Spleen (tissue), 11 donors: ENCODE data around the gene SARM1. TPM values are rescaled to one million over a fixed set of nuclear protein-coding genes. Genes with fewer than 3 reads are reported as not detected.

ENCODE experiments used
- DNase-seq: peaks from one replicate; pipeline ENCODE4 v3.0.0-alpha.2; 2020
- H3K27ac ChIP-seq, 8 donors: fragments of 200-600 bp; sonication (generic) in 7 of 8; 1 replicate in 4 of 8; 2 replicates in 4 of 8; pipeline versions ENCODE4 v1.5.0 to v1.8.0; 2016 to 2021; ENCODE audit warnings: inconsistent platforms in 4 of 8, mild to moderate bottlenecking in 4 of 8, moderate library complexity in 1 of 8
- H3K27me3 ChIP-seq, 7 donors: fragments of 200-600 bp; sonication (generic) in 6 of 7; replicated peaks in 1 of 7; 1 replicate in 4 of 7; 2 replicates in 3 of 7; pipeline versions ENCODE4 v1.5.0 to v1.8.0; 2016 to 2021; ENCODE audit warnings: inconsistent platforms in 3 of 7, mild to moderate bottlenecking in 1 of 7
- H3K36me3 ChIP-seq, 6 donors: fragments of 200-600 bp; sonication (generic) in 5 of 6; 1 replicate in 4 of 6; 2 replicates in 2 of 6; pipeline versions ENCODE4 v1.5.0 to v1.8.0; 2016 to 2021; ENCODE audit warnings: inconsistent platforms in 2 of 6
- H3K4me1 ChIP-seq, 6 donors: fragments of 200-600 bp; sonication (generic) in 5 of 6; 1 replicate in 3 of 6; 2 replicates in 3 of 6; pipeline versions ENCODE4 v1.5.0 to v1.8.0; 2016 to 2021; ENCODE audit warnings: inconsistent platforms in 3 of 6
- H3K4me3 ChIP-seq, 8 donors: fragments of 200-600 bp; sonication (generic) in 7 of 8; 1 replicate in 4 of 8; 2 replicates in 4 of 8; pipeline versions ENCODE4 v1.5.0 to v1.8.0; 2016 to 2021; ENCODE audit warnings: inconsistent platforms in 4 of 8, mild to moderate bottlenecking in 4 of 8, moderate library complexity in 2 of 8
- H3K9me3 ChIP-seq, 8 donors: fragments of 200-600 bp; sonication (generic) in 7 of 8; 1 replicate in 4 of 8; 2 replicates in 4 of 8; pipeline versions ENCODE4 v1.5.0 to v1.8.0; 2016 to 2021; ENCODE audit warnings: inconsistent platforms in 4 of 8
- CTCF ChIP-seq, 11 experiments: fragments of 200-600 bp in 7 of 11; fragments of 450-650 bp in 4 of 11; sonication (generic) in 4 of 11; IDR thresholded peaks in 8 of 11; conservative IDR thresholded peaks in 3 of 11; 1 replicate in 7 of 11; 2 replicates in 4 of 11; pipeline versions ENCODE4 v1.4.0 to v1.8.0; 2016 to 2021; ENCODE audit warnings: antibody characterized with exemption in 11 of 11, inconsistent platforms in 4 of 11, mild to moderate bottlenecking in 1 of 11
- POLR2A ChIP-seq, 3 donors: fragments of 450-650 bp; IDR thresholded peaks; one replicate each; pipeline ENCODE4 v1.5.1; 2017; ENCODE audit warnings: antibody characterized with exemption in 3 of 3, mild to moderate bottlenecking in 1 of 3
- POLR2AphosphoS5 ChIP-seq, 3 donors: sonication (generic); formaldehyde crosslinking; IDR thresholded peaks; one replicate each; pipeline ENCODE4 v1.5.1; 2017; ENCODE audit warnings: antibody characterized with exemption in 3 of 3
- WGBS, 5 donors: extraction: QIAGEN DNeasy Blood & Tissue Kit in 3 of 5; methylation state at CpG; one replicate each; pipeline versions ENCODE4 v1.1.5 to v1.1.7; 2013 to 2018; 5-methylcytosine and 5-hydroxymethylcytosine counted together
- intact Hi-C: fragments of 100-400 bp; cut with DNase I; formaldehyde crosslinking; loops from one replicate; pipeline ENCODE4 v1.15.0; 2023; ENCODE audit warnings: low total_unique reads
- polyA plus RNA-seq, 3 donors: library from polyadenylated mRNA; stranded (reverse); fragments of 200-250 nt; gene quantifications; one replicate each; pipeline ENCODE4 v1.2.1, GENCODE V29; 2013
- total RNA-seq, 7 donors: library from RNA; depleted of rRNA in 3 of 7; stranded (reverse); fragments of >200 nt in 3 of 7; fragmentation: NEBNext Ultra II Directional in 4 of 7; extraction: Animal tissue kit (Norgen Biotek cat#: 25700) in 4 of 7; gene quantifications; one replicate each; pipeline versions ENCODE4 v1.1.0 to v1.2.1, GENCODE V29; 2016 to 2021
- donor health status: healthy with polysubstance abuse.
- donor health status: DM: no; HTN: no; CAD: no; lungs with moderate emphysema.
- donor health status: DM: no; HTN: no; CAD: no.
- donor health status: Bipolar disorder and iron deficiency.
- donor health status: healthy.
- donor health status: DM: no; HTN: no; CAD: no.
- donor health status: DM: yes; HTN: yes; CAD: no.

Gene SARM1
- total and polyA plus RNA-seq, 10 donors, result 4.7 to 48.7 (median 35.4) TPM

DNA sequence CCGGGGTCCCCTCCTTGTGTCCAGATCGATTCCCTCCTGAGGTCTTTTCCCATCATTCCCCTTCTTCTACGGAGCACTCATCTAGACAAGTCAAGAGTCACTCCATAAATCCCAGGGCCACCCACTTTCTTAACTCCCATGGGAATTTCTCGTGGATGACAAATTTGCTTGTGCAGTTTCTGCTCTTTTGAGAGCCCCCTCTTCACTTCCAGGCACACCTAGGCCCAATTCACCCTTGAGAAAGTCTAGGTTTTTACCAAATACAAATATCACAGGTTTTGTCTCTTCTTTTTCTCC, 13.6 kb upstream of the SARM1 start:
- Histone ChIP-seq H3K9me3 (no peaks in the 10 kb centered on the region), H3K4me3 (peak overlapping the region; percentile 71 to 95 (median 91)), H3K36me3 (peaks cover 11 to 67% (median 59%) of the 10 kb centered on the region in 6 donors), H3K27ac (peak overlapping the region; percentile 87 to 95 (median 91)), H3K27me3 (no peaks in the 10 kb centered on the region), H3K4me1 (peaks cover 18 to 44% (median 33%) of the 10 kb centered on the region in 6 donors)
- intact Hi-C loops, result no loop called here
- no peak for DNase-seq
- TF ChIP-seq POLR2AphosphoS5 (IDR thresholded peaks at IDR 0.05) (no peak), POLR2A (IDR thresholded peaks at IDR 0.05) (no peak), CTCF (IDR thresholded peaks at IDR 0.05 in 8 of 11, conservative IDR thresholded peaks at IDR 0.05 in 3 of 11) (no peak)
- 1 to 5% (median 4%) methylated on average over 4 of the region's 4 CpGs for WGBS, 5 donors

GRCh38 chr17:28363186-28363585, 8.3 kb upstream of the SARM1 start:
- TF ChIP-seq POLR2A (IDR thresholded peaks at IDR 0.05) (no peak), POLR2AphosphoS5 (IDR thresholded peaks at IDR 0.05) (no peak), CTCF (IDR thresholded peaks at IDR 0.05 in 8 of 11, conservative IDR thresholded peaks at IDR 0.05 in 3 of 11) (no peak)
- H3K36me3 ChIP-seq, result peaks cover 11 to 76% (median 60%) of the 10 kb centered on the region in 6 donors
- 93 to 96% (median 95%) methylated on average over 5 of the region's 5 CpGs for WGBS, 5 donors
- peaks cover 3 to 10% (median 7%) of the 10 kb centered on the region in 6 donors for H3K4me1 ChIP-seq
- H3K9me3 ChIP-seq, result no peaks in the 10 kb centered on the region
- no peak for DNase-seq
- intact Hi-C loops, result no loop called here
- H3K27me3 ChIP-seq, result no peaks in the 10 kb centered on the region
- H3K27ac ChIP-seq, result no peak overlapping the region
- H3K4me3 ChIP-seq, result no peak overlapping the region

- no peak overlapping the region for H3K4me3 ChIP-seq
- DNase-seq, result no peak
- H3K36me3 ChIP-seq, result peaks cover 11 to 73% (median 59%) of the 10 kb centered on the region in 6 donors
- TF ChIP-seq POLR2A (IDR thresholded peaks at IDR 0.05) (no peak), POLR2AphosphoS5 (IDR thresholded peaks at IDR 0.05) (peak in 1 of 3 donors; percentile 50)
- H3K9me3 ChIP-seq, result no peaks in the 10 kb centered on the region
- H3K27me3 ChIP-seq, result no peaks in the 10 kb centered on the region
- no peak overlapping the region for H3K27ac ChIP-seq
- intact Hi-C loops, result no loop called here
- 85 to 97% (median 94%) methylated on average over 6 to 8 of the region's 8 CpGs for WGBS, 5 donors
- peaks cover 0 to 2% (median 0%) of the 10 kb centered on the region in 6 donors for H3K4me1 ChIP-seq
Measured at GRCh38 chr17:28363776-28364650, 7.5 kb upstream of the SARM1 start.

GRCh38 chr17:28364665-28365363, 6.7 kb upstream of the SARM1 start, which contains the start of gene SEBOX:
Gene SEBOX (minus strand): TSS chr17:28365199. CDS start chr17:28365151, 48 bp downstream.
- peaks cover 11 to 65% (median 51%) of the 10 kb centered on the region in 6 donors for H3K36me3 ChIP-seq
- H3K9me3 ChIP-seq, result no peaks in the 10 kb centered on the region
- intact Hi-C loops, result no loop called here
- 89 to 95% (median 92%) methylated on average over 13 of the region's 13 CpGs for WGBS, 5 donors
- H3K27ac ChIP-seq, result no peak within 1 kb of the TSS
- no peak within 1 kb of the TSS for H3K4me3 ChIP-seq
- no peak for DNase-seq
- TF ChIP-seq POLR2AphosphoS5 (IDR thresholded peaks at IDR 0.05) (peak in 1 of 3 donors; percentile 47), CTCF (IDR thresholded peaks at IDR 0.05 in 8 of 11, conservative IDR thresholded peaks at IDR 0.05 in 3 of 11) (no peak)
- no peaks in the 10 kb centered on the region for H3K27me3 ChIP-seq
- H3K4me1 ChIP-seq, result peaks cover 0 to 3% (median 0%) of the 10 kb centered on the region in 6 donors
